Cardiac septum (tissue), 1 donor: ENCODE results near the gene C5orf58. TPM values are rescaled to one million over a fixed set of nuclear protein-coding genes. Genes with fewer than 3 reads are reported as not detected.

Experiments used
- DNase-seq: peaks from one replicate; pipeline ENCODE4 v3.0.0-alpha.2; 2020; ENCODE audit warnings: low spot score
- intact Hi-C: fragments of 100-400 bp; cut with DNase I; formaldehyde crosslinking; loops from one replicate; pipeline ENCODE4 v1.14.0; 2022
- long read RNA-seq: library from polyadenylated mRNA; unstranded; transcript quantifications from one replicate; pipeline ENCODE4 v2.0.0, GENCODE V29; 2021
- total RNA-seq: library from RNA; stranded (reverse); fragmentation: NEBNext Ultra II Directional; extraction: Animal tissue kit (Norgen Biotek cat#: 25700); gene quantifications from one replicate; pipeline ENCODE4 v1.2.1, GENCODE V29; 2021
- donor health status: DM: no; HTN: no; CAD: no.

C5orf58 gene, protein sequence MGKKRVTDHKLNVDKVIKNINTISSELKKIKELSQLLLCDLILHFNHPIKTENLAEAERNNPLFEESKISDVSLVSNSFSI
- not detected for total RNA-seq
- long read RNA-seq: 0 reads

DNA sequence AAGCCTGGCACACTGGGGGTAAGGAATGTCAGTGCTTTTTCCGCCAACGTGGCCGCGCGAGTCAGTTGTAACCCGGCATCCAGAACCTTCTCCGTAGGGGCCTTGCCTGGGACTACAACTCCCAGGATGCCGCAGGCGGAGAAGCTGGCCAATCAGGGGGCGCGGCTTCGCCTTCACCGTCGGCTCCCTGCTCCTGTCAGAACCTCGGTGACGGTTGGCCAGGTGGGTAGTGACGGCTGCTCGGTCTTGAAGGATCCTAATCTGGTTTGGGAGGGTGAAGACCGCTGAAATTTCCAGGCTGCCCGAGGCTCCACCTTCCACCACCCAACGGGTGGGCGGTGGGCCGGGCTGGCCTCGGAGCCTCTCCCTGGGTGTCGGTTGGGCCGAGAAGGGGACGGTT is at the start of gene C5orf58:
Gene C5orf58 (plus strand): TSS at position 200 of the 400 bp plus-strand sequence. CDS start 1,992 bp downstream, outside the sequence.
- intact Hi-C loops: no loop called here
- no peak for DNase-seq

DNA sequence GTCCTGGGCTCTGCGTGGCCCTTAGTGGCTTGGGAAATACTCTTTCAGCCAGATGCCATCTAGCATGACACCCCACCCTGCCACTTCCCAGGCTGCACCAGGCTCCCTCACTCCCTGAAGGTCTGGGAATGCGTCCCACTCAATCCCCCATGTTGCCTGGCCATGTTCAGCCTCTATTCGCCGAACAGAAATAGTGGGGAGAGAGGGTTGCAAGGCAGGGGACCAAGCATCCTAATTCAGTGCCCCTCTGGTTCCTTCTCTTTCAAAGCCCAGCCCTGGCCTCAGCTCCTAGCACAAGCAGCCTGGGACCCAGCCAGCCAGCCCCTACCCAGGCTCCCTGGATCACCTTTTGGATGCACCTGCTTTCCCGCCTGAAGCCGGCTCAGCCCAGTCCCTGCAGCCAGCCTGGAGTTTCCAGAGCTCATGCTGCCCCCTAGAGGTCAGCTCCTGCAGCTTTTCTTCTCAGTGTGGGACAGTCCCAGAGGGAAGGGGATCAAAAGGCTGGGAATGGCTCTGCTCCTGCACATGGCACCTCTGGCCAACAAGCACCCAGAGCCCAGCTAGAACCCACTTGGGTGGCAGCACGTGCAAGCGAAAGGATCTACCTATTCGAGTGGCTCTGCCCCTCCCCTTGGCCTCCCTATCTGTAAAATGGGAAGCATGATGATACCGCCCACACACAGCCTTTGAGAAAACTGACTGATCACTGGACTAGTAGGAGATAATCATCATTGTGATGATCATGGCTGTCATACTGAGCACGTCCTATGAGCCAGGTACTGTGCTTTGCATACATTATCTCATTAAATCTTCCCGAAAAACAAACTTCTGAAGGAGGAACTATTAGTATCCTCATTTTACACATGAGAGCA is 48.7 kb upstream of the C5orf58 start:
- peak; percentile 86 for DNase-seq
- intact Hi-C loops: loop anchor here (1.0 kb wide), 1 partner anchor 85 kb away; no protein-coding TSS in a partner anchor

DNA sequence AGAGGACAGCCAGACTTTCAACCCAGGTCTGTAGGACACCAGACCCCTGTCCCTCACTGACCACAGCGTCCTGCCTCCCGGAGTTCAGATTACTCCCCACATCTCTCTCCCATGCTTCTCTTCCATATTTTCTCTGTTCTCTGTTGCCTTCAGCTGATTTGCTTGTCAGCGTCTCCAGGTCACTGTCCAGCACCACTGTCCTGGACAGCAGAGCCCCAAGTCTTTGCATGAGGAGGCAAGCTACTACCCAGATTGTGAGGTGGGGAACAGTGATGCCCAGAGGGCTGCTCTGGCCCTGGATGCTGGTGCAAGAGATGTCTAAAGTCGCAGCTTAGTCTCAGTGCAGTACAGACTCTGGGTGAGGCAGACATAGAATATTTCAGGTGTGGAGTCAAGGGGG is 48.0 kb upstream of the C5orf58 start:
- intact Hi-C loops: loop anchor here (1.0 kb wide), 1 partner anchor 85 kb away; no protein-coding TSS in a partner anchor

DNA sequence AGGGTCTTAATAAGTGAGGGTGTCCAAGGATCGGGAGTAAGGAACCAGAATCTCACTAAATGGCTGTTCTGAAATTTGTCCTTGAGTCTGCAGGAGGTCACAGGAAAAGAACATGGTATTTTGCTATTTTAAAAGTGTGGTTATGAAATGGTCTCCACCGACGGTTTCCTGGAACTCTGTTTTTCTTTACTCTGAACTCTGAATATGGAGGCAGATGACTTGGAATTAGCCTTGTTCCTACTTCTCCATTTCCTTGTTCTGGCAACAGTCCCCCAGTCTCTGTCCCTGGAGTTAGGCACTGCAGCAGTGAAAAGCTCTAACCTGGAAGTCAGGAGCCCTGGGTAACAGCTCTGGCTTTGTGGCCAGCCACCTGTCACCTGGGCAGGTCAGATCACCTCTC is 46.6 kb upstream of the C5orf58 start:
- no peak for DNase-seq
- intact Hi-C loops: no loop called here

More for the DNA sequence above, 48.0 kb upstream of the C5orf58 start:
- no peak for DNase-seq

DNA sequence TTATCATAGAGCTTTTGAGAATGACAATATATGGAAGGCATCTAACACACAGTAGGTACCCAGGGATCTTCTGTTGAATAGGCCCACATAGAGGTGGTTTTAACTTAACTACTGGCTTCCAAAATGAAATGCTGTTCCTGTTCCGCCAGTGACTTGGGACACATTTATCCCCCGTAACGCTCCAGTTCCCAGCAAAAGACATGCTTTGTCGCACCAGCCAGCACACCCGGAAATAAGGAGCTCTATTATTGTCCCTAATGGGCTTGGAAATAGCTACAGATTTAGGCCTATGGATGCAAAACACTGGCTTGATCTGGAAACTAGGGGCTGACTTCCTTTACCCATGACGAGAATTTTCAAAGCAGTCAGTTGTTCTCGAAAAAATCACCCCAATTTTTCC is 45.9 kb upstream of the C5orf58 start:
- DNase-seq: no peak
- intact Hi-C loops: no loop called here

DNA sequence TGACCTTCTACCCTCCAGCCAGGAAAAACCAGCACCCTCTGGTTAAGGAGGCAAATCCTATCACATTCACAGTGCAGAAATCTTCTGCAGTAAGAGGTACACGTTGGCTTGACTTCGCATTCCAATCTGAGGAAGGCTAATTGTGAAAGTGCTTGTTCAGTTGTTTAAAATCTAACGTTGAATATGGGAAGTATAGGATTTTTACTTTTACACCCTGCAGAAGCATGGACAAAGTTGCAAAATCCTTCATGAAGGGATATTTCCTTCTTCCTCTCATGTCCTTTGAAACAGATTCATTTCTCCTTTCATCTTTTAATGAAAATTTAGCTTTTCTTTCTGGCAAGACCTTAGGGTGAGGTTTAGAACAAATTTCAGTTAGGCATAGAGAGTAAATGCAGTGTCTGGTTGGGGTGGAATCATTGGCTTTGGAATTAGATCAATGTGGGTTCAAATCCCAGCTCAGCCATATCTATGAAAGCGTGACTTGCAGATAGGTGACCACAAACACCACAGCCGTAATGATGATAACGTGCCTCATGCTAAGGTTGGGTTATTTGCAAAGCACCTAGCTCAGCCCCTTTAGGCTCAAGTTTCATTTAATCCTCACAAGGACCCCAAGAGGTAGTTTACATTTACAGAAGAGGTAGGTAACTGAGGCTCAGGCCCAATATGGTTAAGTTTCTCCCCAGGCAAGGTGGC is 42.2 kb upstream of the C5orf58 start:
- intact Hi-C loops: no loop called here
- DNase-seq: no peak

DNA sequence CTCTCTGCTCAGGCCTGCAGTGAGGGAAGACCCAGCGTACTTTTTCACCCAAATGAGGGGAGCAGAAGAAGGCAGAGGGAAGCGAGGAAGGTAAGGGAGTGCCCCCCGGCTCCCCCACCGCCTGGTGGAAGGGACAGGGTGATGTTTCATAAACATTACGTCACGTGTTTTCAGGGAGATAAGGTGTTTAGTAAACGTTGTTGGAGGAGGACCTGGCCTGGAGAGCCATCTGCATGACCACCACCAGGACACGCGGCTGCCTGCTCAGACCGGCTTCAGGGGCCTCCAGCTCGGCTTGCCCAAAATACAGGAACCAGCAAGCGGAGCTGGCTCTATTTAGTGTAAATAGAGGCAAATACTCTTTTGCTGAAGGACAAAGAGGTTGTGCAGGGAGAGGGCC is 40.0 kb upstream of the C5orf58 start:
- DNase-seq: no peak
- intact Hi-C loops: no loop called here

DNA sequence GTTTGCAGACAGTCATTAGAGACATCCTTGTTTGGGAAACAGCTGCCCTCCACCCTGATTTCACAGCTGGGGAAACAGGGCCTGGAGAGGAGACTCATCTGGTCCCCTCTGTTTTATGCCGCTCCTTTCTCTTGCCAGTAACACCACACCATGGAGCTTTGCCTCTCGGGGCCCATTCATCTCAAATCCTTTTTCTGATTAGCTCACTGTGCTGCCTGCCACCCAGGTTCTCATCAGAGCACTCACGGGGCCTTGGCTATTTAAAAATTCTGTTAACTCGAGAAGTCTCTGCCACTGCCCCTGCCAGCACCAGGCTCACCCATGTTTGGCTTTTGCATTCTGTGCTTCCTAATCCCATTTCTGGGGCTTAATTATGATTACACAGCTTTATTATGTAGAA is 36.8 kb upstream of the C5orf58 start:
- intact Hi-C loops: no loop called here
- DNase-seq: no peak

DNA sequence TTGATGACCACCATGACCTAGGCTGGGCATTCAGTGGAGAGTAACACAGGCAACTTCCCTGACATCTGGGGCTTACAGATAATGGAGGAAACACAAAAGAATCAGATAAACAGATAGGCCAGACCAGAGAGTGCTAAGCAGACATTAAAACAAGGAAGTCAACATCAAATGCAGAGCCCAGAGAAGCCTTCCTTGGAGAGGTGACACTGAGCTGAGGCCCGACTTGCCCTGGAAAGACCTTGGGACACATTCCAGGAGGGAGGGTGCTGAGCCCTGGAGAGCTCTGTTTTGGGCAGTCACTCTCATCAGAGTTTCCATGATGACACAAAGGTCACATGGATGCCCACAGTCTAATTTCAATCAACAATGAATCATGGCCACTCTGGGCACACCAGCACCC is 31.9 kb upstream of the C5orf58 start:
- no peak for DNase-seq
- intact Hi-C loops: no loop called here

DNA sequence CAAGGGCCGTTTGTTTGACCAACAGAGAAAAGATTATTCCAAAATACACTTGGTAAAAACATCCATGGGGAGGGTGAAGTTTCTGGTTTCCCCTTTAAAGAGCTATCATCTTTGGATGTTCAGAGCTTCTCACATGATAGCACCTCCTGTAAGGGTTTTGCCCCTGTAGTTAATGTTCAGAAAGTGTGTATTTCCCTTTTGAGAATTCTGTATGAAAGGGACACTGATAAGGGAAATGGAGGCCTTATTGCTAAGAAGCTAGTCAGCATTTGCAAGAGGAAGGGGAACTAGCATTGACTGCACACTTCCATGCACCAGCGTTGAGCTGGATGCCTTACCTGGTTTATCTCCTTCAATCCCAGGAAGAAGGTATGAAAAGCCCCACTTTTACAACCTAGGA is 31.5 kb upstream of the C5orf58 start:
- intact Hi-C loops: no loop called here
- no peak for DNase-seq

DNA sequence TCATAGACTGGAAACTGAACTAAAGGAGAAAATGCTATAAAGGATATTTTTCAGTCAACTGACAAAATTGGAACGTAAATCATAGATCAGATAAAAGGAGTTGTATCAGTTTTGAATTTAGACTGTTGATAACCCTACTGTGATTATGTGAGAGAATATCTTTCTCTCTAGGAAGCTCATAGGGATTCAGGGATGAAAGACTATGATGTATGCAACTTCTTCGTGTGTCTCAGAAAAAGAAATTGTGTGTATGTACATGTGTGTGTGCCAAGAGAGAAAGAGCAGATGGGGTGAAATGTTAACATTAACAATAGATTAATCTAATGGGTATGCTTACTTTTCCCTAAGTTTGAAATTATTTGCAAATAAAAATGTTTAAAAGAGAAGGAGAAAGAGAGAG is 30.7 kb upstream of the C5orf58 start:
- intact Hi-C loops: no loop called here
- no peak for DNase-seq

DNA sequence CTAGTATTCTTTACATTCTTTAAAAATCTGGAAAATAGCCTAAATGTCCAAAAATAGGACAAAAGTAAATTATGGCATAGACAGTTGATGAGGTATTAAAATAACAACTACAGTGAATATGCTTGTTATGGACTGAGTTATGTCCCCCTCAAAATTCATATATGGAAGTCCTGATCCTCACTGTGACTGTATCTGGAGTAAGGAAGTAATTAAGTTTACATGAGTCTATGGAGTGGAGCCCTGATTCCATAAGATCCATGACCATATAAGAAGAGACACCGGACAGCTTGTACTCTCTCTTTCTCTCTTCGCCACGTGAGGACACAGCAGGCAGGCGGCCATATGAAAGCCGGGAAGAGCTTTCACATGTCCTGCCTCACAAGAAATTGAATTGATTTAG is 28.6 kb upstream of the C5orf58 start:
- intact Hi-C loops: no loop called here
- no peak for DNase-seq

DNA sequence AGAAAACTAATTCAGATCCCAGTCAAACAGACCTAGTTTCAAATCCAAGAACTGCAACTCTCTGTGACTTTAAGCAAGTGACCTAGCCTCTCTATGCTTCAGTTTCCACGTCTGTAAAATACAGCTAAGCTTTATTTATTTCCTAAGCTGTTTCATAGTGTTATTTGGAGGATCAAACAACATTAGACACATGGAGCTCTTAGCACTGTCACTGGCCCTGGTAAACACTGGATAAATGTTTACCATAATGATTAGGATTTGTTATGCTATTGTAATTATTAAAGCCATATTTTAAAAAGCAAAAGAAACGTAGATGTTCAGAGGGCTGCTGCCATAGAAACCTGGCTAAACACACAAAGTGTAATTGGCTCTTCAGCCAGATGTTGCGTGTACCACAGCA is 26.6 kb upstream of the C5orf58 start:
- intact Hi-C loops: no loop called here
- no peak for DNase-seq

DNA sequence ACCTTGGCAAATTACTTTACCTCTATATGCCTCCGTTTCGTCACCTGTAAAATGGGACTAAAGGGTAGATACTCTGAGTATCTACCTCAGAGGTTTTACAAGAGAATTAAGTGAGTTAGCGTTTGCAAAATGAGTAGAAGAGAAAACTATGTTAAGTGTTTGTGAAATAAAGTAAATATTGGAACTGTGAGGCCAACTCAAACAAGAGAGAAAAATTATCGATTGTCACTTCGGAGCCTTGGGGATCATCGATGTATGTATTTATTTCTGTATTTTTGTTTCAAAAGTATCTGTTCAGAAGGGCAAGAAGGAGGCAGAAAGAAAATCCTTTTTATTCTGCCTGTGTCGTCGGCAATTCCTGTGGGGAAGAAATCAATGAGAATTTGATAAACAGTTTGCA is 25.8 kb upstream of the C5orf58 start:
- intact Hi-C loops: no loop called here
- DNase-seq: no peak

DNA sequence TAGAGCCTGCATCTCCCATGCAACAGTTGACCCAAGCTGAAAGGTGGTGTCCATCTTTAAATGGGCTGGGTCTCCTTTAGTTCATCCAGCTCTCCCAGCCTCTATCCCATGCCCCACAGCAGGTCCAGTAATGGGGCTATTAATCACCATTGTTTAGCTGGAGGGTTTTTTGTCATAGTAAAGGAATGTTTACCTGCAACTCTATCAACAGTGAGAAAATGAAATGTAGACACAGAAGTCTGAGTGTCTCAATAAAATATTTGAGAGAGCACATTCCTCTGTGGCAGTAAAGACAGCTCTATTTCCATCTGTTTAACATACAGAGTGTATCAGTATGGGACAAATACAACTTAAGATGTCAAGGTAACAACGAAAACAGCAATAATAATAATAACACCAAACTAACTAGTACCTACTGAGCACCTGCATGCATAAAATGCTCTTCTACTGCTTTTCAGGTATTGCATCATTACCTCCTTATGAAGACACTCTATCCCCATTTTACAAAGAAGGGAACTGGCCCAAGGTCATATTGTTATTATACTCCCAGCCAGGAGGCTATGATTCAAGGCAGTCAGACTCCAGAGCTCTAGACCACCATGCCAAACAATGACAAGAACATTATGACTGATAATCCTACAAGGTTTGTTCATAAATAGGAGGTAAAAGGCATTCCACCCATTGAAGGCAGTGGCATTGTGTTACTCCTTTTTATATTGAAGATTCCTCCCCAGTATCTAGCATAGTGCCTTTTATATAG is 21.0 kb upstream of the C5orf58 start:
- no peak for DNase-seq
- intact Hi-C loops: no loop called here

DNA sequence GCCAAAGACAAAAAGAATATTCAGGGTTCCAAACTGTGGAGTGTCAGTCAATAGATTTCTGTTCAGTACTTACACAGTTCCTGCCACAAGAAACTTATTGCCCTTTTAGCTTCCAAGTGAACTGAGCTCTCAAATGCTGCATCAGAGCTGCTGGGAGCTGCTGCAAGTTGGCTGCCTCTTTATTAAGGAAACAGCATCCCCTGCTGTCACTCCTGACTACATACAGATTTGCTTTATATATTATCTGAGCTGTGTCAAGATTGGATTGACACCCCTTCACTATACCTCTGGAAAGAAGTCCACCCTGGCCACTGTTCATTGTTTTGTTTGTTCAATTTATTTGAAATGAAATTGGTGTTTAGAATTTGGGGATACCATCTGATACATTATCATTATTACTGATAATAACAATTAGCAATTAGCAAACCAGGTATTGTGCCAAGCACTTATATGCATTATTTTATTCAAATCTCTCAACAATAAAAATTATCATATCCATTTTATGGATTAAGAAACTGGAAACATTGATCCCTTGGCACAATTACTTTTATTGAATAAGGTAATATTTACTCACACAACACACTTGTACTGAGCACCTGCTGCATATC is 16.4 kb upstream of the C5orf58 start:
- DNase-seq: no peak
- intact Hi-C loops: no loop called here

DNA sequence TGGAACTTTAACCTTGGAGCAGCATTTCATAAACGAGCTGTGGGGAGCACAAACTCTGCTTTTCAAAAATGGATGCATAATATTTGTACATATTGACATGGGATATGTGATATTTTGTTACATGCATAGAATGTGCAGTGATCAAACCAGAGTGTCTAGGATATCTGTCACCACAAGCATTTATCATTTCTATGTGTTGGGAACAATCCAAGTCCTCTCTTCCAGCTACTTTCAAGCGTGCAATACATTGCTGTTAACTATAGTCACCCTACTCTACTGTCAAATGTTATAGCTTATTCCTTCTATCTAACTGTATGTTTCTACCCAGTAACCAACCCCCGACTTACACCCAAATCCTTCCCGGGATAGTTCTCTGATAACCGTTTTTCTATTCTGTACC is 15.0 kb upstream of the C5orf58 start:
- intact Hi-C loops: no loop called here
- no peak for DNase-seq

DNA sequence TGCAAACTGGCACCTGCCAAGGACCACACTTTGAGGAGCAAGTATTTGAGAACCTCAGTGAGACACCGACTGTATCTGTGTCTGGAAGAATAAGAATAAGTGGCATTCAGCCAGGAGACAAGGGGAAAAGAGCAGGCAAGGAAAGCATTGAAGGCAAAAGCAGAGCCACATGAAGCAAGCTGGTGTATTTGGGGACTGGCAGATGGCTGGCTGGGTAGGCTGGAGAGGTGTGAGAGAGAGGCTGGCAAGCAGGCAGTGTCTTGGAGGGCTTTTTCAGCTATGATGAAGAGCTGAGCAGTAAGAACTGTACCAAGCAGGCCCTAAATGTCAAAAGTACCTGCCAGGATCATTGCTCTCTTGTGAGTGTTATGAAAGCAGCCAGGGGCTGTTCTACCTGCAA is 14.1 kb upstream of the C5orf58 start:
- intact Hi-C loops: no loop called here
- no peak for DNase-seq

DNA sequence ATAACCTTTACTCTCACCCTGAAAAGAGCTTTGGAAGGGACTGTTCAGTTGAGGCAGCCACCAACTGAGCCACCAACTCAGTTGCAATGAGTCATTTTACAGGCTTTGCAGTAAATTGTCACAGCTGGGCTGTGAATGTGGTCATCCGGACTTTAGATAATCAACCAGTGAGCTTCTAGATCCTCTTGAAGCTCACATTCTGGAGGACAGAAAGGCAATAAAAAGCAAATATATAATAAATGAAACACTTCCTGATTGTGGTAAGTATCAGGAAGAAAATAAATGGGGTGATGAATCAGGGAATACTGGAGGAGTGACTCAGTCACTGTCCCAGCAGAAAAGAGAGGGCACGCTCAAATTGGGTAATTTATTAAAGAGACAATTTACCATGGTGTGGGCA is 13.2 kb upstream of the C5orf58 start:
- intact Hi-C loops: loop anchor here (10.0 kb wide), 1 partner anchor 415 kb away; no protein-coding TSS in a partner anchor
- no peak for DNase-seq

DNA sequence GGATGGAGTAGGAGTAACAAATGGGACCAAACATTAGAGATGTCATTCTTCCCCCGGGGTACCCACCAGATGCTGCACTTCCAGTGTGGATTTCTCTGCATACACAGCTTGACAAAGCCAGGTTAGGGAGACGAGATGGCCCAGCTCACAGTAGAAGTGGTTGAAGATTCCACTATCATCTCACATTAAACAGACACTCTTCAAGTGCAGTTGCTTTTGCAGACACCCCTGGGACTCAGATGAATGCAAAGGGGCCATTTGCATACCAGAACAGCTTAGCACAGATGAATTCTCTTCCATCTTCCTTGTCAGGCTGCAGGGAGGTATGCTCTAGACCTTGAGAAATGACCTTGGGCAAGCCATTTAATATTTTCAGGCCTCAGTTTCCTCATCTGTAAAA is 12.6 kb upstream of the C5orf58 start:
- no peak for DNase-seq
- intact Hi-C loops: loop anchor here (10.0 kb wide), 1 partner anchor 415 kb away; no protein-coding TSS in a partner anchor
